ENCODE data around the gene CAMTA1.

CAMTA1 gene

GRCh38 chr1:7229696-7230631, 444.7 kb downstream of the CAMTA1 start:
- DNase-seq (ENCODE audit: low read depth), result no peak

GRCh38 chr1:7232441-7233236, 447.4 kb downstream of the CAMTA1 start:
- no peak for DNase-seq (ENCODE audit: low read depth)

- DNase-seq (ENCODE audit: low read depth), result no peak
These were observed 447.9 kb downstream of the CAMTA1 start for GRCh38 chr1:7233237-7233540.

GRCh38 chr1:7233646-7234470, 448.6 kb downstream of the CAMTA1 start:
- no peak for DNase-seq (ENCODE audit: low read depth)

DNA sequence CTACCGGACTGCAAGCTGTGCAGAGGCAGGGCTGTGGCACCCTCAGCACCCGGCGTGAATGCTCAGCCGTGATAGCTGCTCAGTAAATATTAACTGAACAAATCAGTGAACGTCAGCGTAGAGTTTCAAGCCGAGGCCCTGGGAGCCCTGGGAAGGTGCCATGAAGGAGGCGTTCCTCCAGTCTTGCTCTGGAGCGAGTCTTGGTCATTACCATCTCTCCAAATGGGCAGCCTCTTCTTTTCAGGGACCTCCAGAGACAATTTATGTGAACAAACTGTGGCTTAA, 449.2 kb downstream of the CAMTA1 start:
- no peak for DNase-seq (ENCODE audit: low read depth)

DNA sequence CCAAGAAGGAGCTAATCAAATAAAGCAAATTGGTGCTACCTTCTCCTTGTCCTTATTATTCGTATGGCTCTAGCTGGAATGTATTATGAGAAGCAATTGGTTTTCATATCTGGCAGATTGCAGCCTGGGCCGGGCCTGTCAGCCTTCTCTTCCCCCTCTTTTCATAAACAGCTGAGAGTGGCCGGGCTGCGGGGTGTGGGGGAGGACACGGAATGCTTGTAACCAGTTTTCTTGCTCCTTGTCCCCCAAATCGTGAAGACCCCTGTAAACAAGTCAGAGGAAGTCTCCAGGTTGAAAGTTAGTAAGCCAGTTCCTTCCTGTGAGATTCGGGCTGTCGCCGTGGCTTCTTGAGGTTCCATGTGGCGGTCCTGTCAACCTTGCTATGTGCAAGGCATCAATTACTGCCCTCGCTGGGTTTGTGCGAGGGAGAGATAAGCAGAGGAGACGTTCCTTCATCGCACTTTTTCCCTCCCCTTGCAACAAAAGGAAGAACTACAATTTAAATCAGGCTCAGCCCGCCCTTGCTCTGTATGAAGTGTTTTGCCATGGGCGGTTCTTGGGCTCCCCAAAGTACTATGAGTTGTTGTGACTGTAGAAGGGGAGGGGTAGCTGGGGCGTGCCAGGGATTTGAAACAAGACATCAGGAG, 450.7 kb downstream of the CAMTA1 start:
- no peak for DNase-seq (ENCODE audit: low read depth)

DNA sequence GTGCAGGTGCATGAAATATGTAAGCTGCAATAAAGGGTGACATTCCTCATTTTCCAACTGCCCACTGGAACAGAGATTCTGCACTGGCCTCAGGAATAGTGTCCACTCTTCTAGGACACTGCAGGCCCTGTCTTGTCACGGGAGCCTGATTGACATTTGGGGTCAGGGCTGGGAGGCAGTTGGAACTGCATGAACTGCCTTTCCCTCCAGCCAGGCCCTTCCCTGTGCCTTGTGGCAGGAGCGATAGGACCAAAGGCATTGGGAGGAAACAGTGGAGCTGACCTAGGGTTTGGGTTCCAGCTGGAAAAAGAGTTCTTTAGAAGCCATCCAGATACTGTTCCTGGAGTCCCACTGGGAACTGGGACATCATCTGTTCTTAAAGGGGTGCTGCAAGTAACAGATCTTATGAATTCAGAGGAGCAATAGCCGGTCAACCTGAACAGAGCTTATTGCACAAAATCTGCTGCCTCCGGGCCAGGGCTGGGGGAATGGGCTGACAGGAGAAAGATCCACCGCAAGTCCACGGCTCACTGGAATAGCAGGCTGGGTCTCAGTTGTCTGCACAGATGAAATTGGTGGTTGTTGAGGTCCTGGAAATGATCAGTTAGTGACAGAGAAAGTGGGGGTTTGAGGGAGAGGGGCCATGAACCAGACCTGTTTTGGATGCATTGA, 451.7 kb downstream of the CAMTA1 start:
- no peak for DNase-seq (ENCODE audit: low read depth)

DNA sequence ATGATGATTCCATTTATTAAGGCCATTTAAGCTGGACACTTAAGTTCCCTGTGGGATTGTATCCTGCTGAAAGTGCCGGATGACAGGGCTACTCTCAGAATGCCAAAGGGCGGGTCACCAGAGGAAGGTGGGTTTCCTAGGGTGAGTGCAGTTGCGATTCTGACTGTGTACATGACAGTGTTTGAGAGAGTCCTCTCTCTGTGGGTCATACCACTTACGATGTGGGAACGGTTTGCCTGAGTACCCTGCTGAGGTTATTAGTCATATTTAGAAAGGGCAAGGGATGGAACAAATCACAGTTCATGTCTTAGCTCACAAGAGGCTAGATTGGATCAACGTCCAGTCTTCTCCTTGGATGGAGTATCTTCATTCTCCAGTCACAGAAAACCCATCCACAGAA, 461.9 kb downstream of the CAMTA1 start:
- DNase-seq (ENCODE audit: low read depth), result no peak

- DNase-seq (ENCODE audit: low read depth), result no peak
These were observed 462.7 kb downstream of the CAMTA1 start for GRCh38 chr1:7247791-7248548.

DNA sequence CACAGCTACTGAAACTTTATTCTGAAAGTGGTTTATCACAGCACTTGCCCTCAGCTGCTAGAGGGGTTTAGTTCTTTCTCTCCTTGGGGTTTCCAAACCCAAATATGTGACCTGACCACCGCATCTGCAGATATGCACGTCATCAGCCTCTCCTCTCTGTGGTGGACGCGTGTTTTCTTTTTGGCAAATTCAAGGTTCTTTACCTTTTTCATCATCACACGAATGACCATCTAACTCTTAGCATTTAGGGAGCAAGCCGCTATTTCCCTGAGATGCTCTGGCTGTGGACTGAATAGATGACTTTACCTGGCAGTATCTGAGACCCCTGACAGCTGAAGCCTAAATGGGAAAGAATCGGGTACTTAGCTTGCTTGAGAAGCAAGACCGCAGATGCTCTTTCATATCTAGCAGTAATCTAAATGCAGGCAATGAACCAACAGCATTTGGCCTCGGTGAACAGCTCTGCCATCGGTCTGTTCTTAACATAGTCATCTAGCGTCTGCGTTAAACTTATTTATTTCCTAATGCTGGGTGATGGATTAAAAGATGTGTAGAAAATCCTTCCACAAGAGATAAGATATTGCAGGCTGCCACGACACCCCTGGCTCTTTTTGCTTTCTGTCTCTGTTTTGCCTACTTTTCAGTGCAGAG, 463.4 kb downstream of the CAMTA1 start:
- no peak for DNase-seq (ENCODE audit: low read depth)

DNA sequence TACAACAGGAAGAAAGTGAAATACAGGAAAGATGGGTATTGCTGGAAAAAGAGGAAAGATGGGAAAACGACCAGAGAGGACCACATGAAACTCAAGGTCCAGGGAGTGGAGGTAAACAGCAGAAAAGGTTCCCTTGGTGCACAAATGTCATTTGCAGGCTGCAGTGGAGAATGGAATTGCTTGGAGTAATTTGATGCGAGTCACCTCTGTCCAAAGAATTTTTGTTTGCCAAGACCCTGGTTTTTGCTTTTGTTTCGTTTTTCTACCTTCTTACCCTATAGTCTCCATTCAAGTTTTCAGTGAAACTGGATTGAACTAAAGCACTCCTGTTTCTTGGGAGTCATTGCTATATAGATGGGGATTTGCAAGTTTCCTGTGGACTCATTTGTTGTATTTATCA, 464.3 kb downstream of the CAMTA1 start:
- no peak for DNase-seq (ENCODE audit: low read depth)

DNA sequence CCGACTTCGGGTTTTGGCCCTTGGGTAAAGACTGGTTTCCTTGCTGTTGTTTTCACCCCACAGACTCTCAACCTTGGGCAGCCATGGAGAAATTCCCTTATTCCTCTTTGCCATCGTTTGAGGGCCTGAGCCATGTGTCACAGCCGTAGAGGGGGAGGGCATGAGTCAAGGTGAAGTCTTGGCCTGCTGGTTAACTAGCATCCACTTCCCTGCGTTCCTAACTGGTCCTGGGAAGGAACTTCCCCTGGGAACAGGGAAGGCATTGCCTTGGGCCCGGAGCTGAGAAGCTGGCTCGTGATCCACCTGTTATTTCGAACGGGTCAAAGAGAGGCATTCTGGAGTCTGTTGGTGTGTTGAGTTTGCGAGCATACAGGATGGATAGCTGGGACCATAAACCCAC, 464.9 kb downstream of the CAMTA1 start:
- DNase-seq (ENCODE audit: low read depth), result no peak

DNA sequence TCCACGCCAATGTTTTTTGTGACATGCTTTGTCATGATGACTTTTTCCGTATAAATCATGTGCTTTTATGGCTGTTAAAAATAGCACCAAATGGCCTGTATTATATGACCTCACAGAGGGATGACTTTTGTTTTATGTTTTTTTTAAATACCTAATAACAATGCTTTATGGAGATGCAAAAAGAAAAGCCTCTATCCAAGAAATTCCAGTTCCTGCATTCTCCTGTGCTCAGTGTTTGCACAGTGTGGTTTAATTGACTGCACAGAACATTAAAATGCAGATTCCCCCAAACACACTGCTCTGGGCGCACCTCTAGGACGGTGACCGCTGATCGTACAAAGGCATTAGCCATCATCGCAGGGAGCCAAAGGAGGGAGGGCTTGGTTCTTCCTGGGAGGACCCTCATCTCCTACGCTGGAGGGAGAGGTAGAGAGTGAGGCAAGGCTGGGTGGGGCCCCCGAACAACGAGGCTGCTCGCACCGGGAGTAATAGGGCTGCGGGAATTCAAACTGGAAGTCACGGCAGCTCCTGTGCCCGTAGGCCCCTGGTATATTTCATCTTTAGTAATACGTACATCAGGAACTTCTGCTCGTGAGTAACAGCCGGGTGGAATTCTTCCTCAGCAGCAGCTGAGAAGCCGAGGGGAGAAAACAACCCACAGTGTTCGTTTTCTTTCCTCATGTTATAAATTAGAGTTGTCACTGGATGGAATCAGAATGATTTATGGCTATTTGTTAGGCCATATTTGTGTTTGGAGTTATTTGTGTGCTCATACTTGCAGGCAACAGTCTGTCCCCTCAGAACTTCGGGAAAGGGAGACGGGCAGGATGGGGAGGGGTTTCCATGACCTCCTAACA, 465.6 kb downstream of the CAMTA1 start:
- no peak for DNase-seq (ENCODE audit: low read depth)

- no peak for DNase-seq (ENCODE audit: low read depth)
These were observed 466.2 kb downstream of the CAMTA1 start for GRCh38 chr1:7251454-7251800.

- no peak for DNase-seq (ENCODE audit: low read depth)
These were observed 467.3 kb downstream of the CAMTA1 start for GRCh38 chr1:7252411-7253117.

DNA sequence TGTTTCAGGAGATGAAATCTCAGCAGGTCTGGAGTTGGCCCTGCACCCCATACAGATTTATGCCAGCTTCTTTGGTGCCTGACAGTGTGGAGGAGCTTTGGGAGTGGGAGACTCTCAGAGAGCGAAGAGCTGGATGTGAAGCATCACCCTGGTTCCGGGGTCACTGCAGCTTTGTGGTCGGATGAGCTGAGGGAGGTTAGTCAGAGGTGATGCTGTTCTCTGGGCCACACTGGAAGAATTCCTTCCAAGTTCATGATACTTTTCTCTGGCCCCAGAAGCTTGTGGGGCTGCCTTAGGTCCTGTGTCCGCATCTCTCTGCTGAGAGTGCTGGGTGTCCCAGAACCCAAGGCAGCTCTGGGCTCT, 467.8 kb downstream of the CAMTA1 start:
- no peak for DNase-seq (ENCODE audit: low read depth)

DNA sequence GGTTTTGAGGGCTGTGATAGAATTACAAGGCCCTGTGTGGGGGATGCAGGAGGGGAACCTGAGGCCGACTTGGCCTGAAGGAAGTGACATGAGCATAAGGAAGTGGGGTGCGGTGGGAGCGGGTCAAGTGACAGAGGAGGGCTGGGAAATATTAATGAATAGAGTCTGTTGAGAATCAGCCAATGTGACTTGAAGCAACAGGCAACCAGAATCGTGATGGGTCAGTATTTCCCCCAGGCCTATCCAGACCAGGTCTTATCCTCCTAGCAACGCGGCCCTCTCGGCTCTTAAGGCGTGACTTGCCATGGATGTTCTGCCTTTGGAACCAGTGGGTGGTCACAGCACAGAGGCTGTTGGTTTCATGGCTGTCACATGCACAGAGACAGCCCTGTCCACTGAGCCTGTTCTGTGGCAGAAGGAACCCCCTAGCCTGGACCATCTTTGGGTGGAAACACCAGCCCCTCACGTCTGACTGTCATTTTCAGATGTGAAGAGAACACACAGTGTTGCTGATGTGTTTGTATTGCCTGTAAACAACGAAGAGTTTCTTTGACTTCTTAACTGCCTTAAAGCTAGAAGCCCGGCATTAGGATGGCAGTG, 468.8 kb downstream of the CAMTA1 start:
- no peak for DNase-seq (ENCODE audit: low read depth)

- no peak for DNase-seq (ENCODE audit: low read depth)
These were observed 470.2 kb downstream of the CAMTA1 start for GRCh38 chr1:7255303-7256058.
